Chondrocyte (in vitro differentiated cells): Measurements from ENCODE around the gene ARPC1B. TPM values are rescaled to one million over a fixed set of nuclear protein-coding genes. Genes with fewer than 3 reads are reported as not detected.

Experiments
- DNase-seq: peaks from one replicate; pipeline ENCODE4 v3.0.0; 2021; ENCODE audit warnings: mixed read lengths, low spot score
- H3K27ac Mint-ChIP-seq: one replicate; pipeline ENCODE4 v1.8.0; 2021; ENCODE audit warnings: mild to moderate bottlenecking, moderate library complexity, mixed read lengths; ENCODE audit not compliant: unreplicated experiment
- H3K27me3 Mint-ChIP-seq: 2 replicates; pipeline ENCODE4 v1.8.0; 2021; ENCODE audit warnings: low read depth, mixed read lengths
- H3K36me3 Mint-ChIP-seq: 2 replicates; pipeline ENCODE4 v1.8.0; 2021; ENCODE audit warnings: low read depth, mixed read lengths
- H3K4me1 Mint-ChIP-seq: 2 replicates; pipeline ENCODE4 v1.8.0; 2021; ENCODE audit warnings: low read depth, mild to moderate bottlenecking, mixed read lengths
- H3K4me3 Mint-ChIP-seq: one replicate; pipeline ENCODE4 v1.8.0; 2021; ENCODE audit warnings: mild to moderate bottlenecking, moderate library complexity, mixed read lengths; ENCODE audit not compliant: unreplicated experiment
- H3K9me3 Mint-ChIP-seq: 2 replicates; pipeline ENCODE4 v1.8.0; 2021; ENCODE audit warnings: low read depth, mixed read lengths
- total RNA-seq: library from RNA; stranded (reverse); gene quantifications from 3 replicates; pipeline ENCODE4 v1.2.1, GENCODE V29; 2021
- TF ChIP-seq, protein P1 (sequence below): fragments of 200-600 bp; sonication (generic); IDR thresholded peaks from 2 replicates; pipeline ENCODE4 v1.5.0; 2021; ENCODE audit warnings: antibody characterized with exemption, mild to moderate bottlenecking, moderate library complexity

The ARPC1B gene
- total RNA-seq, 1 donor from 2014 or later = 130 TPM

DNA sequence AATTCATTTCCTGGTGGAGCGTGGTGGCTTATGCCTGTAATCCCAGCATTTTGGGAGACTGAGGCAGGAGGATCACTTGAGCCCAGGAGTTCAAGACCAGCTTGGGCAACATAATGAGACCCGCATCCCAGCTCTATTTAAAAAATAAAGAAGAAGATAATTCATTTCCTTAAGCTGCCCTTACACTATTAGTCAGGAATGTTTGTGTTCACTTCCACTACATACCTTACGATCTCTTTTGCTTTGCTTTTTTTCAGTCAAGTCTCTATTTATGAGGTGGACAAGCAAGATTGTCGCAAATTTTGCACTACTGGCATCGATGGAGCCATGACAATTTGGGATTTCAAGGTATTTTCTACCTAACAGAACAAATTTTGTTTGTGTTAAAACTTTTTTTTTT, 11.2 kb upstream of the ARPC1B start:
- Mint-ChIP-seq H3K36me3 (peaks cover 32% of the 10 kb centered on the region), H3K4me1 (peaks cover 8% of the 10 kb centered on the region), H3K27me3 (no peaks in the 10 kb centered on the region), H3K9me3 (no peaks in the 10 kb centered on the region), H3K4me3 (no peak overlapping the region), H3K27ac (peak overlapping the region; percentile 3)
- TF ChIP-seq, protein P1, sequence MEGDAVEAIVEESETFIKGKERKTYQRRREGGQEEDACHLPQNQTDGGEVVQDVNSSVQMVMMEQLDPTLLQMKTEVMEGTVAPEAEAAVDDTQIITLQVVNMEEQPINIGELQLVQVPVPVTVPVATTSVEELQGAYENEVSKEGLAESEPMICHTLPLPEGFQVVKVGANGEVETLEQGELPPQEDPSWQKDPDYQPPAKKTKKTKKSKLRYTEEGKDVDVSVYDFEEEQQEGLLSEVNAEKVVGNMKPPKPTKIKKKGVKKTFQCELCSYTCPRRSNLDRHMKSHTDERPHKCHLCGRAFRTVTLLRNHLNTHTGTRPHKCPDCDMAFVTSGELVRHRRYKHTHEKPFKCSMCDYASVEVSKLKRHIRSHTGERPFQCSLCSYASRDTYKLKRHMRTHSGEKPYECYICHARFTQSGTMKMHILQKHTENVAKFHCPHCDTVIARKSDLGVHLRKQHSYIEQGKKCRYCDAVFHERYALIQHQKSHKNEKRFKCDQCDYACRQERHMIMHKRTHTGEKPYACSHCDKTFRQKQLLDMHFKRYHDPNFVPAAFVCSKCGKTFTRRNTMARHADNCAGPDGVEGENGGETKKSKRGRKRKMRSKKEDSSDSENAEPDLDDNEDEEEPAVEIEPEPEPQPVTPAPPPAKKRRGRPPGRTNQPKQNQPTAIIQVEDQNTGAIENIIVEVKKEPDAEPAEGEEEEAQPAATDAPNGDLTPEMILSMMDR = no peak
- DNase-seq = no peak

DNA sequence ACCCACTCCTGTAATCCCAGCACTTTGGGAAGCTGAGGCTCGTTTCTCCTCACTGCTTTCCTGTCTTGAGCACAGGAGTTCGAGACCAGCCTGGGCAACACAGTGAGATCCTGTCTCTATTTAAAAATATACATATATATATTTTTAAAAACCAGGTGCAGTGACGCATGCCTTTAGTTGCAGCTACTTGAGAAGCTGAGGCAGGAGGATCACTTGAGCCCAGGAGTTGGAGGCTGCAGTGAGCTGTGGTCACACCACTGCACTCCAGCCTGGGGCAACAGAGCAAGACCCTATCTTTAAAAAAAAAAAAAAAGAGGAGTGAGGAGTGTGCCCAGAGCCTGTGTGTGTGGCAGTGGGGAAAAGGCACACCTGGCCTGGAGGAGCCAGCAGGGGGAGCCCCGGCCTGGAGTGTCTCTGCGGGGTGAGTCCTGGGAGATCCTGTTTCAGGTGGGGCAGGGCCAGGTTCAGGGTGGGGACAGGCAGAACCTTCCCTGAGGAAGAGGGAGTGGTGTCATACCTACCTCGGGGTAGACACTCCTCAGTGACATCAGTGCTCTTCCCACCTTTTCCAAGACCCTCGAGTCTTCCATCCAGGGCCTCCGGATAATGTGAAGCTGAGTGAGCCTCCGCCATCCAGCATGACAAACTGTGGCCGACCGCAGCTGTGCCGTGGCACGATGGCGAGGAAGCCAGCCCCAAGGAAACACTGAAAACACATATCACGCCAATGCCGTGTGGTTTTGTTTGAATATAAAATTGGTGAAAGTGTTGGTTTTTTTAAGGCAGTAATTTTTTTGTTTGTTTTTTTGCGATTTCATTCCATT, 9.0 kb upstream of the ARPC1B start:
- Mint-ChIP-seq H3K4me1 (peaks cover 22% of the 10 kb centered on the region), H3K27me3 (no peaks in the 10 kb centered on the region), H3K9me3 (no peaks in the 10 kb centered on the region), H3K4me3 (no peak overlapping the region), H3K27ac (no peak overlapping the region), H3K36me3 (peaks cover 27% of the 10 kb centered on the region)
- DNase-seq = no peak
- TF ChIP-seq, protein P1 = peak; percentile 72

- Mint-ChIP-seq H3K9me3 (no peaks in the 10 kb centered on the region), H3K27ac (no peak overlapping the region), H3K27me3 (no peaks in the 10 kb centered on the region), H3K4me1 (peaks cover 26% of the 10 kb centered on the region), H3K4me3 (no peak overlapping the region), H3K36me3 (peaks cover 25% of the 10 kb centered on the region)
- DNase-seq = no peak
- TF ChIP-seq, protein P1 = no peak
Measured at GRCh38 chr7:99366646-99367045, 7.9 kb upstream of the ARPC1B start.

DNA sequence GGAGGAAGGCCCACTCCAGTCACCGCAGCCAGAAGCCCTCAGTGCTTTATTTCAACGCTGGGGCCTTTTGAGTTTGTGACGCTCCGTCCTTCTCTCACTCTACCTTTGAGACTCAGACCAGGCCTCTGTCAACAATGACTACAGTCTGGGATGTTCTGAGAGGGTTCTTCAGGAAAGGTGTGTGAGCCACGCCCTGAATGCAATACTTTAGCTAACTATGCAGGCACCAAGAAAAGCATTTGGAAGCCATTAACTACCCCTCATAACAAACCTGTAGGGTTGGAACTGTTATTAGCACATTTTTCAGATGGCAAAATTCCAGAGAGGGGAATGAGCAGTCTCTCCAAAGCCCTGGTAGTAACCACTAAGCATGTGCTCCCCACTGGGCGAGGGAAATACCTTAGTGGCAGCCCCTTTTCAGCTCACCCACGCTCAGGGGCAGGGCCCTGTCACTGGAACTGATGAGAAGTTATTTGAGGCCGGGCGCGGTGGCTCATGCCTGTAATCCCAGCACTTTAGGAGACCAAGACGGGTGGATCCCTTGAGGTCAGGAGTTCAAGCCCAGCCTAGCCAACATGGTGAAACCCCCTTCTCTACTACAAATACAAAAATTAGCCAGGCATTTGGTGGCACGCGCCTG, 5.7 kb upstream of the ARPC1B start:
- peak overlapping the region; percentile 6 for H3K27ac Mint-ChIP-seq
- peaks cover 36% of the 10 kb centered on the region for H3K4me1 Mint-ChIP-seq
- no peaks in the 10 kb centered on the region for H3K27me3 Mint-ChIP-seq
- TF ChIP-seq, protein P1 = no peak
- DNase-seq = no peak
- no peak overlapping the region for H3K4me3 Mint-ChIP-seq
- H3K36me3 Mint-ChIP-seq = peaks cover 16% of the 10 kb centered on the region
- H3K9me3 Mint-ChIP-seq = no peaks in the 10 kb centered on the region

DNA sequence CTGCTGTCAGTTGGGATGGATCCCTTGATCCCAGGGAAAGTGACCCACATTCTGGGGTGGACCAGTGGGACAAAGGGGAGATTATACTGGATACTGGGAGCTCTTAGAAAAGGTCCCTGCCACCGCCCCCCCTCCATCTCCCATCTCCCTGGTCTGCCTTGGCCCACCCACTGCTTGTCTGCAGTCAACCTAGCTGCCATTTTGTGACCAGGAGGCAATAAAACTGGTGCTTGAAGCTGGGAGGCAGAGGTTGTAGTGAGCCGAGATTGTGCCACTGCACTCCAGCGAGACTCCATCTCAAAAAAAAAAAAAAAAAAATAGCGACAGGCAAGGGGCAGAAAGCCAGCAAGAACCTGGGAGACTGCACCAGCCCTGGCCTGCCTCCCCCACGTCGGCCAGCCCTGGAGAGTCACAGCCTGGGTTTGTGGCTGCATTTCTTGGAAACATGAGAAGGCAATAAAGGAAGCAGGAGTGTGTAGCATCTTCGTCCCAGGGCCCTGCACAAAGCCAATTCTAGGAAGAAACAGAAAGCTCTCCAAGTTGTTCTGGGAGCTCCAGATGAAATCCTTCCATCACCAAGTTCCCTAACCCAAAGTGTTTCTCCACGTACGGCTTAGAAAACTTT, 4.7 kb upstream of the ARPC1B start:
- no peak for DNase-seq
- TF ChIP-seq, protein P1 = no peak
- Mint-ChIP-seq H3K27me3 (no peaks in the 10 kb centered on the region), H3K4me3 (no peak overlapping the region), H3K9me3 (no peaks in the 10 kb centered on the region), H3K4me1 (peaks cover 36% of the 10 kb centered on the region), H3K36me3 (peaks cover 11% of the 10 kb centered on the region), H3K27ac (peak overlapping the region; percentile 36)
